NCI-H2107 treated with DMSO at 0.1 percent for 48 hours (cell line): Measurements from ENCODE around the gene TNPO3.
"Not testable (repeated sequence)": the region's sequence is repeated elsewhere in the genome, so short reads cannot be mapped to it uniquely, and the experiment has no call there.

Experiments used
- DNase-seq: peaks from one replicate; lab custom pipeline; 2025; ENCODE audit not compliant: unreplicated experiment; lab: John Stamatoyannopoulos, UW

TNPO3 gene

GRCh38 chr7:128963327-128963757 lies 91.6 kb downstream of the TNPO3 start:
- DNase-seq = no peak

DNA sequence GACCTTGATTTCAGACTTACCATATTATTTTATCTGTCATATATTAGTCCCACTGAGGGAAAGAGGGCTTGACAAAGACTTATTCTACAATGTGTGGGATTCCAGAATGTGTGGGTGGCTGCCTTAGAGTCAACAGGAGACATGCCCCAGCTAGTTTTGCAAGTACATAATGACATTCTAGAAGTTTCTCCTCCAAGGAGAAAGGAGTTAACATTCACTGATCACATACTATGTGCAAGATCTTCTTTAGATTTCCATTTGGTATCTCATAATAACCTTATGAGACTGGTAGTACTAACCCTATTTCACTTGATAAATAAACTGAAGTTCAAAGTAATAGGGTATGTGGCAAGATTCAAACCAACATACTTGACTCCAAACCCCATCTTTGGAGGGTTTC lies 92.0 kb downstream of the TNPO3 start:
- no peak for DNase-seq

DNA sequence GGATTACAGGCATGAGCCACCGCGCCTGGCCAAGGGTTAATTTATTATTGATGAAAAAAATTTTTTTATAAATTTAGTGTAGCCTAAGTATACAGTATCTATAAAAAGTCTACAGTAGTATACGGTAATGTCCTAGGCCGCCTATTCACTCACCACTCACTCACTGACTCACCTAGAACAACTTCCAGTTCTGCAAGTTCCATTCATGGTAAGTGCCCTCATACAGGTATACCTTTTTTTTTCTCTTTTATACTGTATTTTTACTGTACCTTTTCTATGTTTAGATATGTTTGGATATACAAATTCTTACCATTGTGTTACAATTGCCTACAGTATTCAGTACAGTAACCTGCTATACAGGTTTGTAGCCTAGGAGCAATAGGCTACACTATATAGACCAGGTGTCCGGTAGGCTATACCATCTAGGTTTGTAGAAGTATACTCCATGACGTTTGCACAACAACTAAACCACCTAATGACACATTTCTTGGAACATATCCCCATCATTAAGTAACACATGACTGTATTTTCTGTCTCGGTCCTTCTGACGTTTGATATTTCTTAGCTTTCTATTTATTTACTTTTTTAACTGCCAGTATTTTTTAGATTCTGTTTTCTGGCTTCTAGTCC lies 93.8 kb downstream of the TNPO3 start:
- no peak for DNase-seq

GRCh38 chr7:128959296-128959695 lies 95.6 kb downstream of the TNPO3 start:
- DNase-seq = no peak

DNA sequence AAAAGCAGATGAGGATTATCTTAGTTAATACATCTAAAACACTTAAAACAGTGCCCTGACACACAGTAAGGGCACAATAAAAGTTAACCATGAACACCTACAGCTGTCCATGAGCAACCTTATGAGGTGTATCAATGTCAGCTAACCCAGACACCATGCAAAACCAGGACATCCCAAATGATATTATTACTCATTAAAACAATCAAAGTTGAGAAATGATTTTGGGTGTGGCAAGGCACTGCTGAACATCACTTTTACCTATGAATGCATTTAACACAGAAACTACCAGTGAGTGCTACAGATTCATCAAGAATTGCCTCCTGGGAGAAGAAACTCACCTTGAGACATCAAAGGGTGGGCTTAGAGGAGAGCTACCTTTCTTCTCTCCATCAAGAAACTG lies 98.9 kb downstream of the TNPO3 start:
- DNase-seq = no peak

DNA sequence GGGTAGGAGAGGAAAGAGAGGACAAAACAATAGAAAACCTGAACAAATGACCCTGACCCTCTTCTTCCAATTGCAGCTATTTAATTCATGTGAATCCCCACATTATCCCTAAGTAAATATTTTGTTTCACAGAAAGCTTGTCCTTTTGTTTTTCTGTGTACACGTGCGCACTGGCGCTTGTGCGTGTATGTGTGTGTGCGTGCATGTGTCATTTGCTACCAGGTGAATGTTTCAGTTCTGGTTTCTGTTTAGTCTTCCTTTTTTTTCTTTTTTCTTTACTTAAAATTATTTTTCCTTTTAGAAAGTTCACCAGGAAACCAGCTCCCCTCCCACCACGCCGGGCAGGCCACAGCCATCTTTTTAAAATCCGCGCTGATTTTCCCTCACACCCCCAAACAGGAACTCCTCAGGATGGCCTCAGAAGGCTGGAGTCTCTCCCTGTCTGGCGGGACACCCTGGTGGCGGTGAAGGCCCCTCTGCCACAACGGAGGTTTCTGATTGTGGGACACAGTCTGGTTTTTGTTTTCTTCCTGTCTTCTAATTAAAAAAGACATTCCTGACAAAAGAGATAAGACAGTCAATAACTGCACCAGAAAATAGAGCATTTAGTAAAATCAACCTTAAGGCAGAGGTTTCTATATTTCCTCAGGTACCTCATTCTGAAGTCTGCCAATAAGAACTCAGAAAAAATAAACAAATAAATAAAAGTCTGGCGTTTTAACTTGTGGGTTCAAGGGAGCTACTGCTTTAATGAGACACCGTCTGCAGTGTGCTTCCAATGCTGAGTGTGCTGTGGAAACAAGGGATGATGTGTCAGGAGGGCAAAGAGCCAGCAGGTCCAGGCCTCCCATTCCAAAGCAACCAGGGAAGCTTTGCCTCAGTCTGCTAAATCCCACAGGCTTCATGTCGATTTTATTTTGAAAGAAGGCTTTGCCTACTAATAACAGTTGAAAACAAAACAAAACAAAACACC lies 99.8 kb downstream of the TNPO3 start:
- no peak for DNase-seq

GRCh38 chr7:128954150-128954549 lies 100.8 kb downstream of the TNPO3 start:
- DNase-seq = no peak

GRCh38 chr7:128951296-128951695 lies 103.6 kb downstream of the TNPO3 start:
- DNase-seq = no peak

DNA sequence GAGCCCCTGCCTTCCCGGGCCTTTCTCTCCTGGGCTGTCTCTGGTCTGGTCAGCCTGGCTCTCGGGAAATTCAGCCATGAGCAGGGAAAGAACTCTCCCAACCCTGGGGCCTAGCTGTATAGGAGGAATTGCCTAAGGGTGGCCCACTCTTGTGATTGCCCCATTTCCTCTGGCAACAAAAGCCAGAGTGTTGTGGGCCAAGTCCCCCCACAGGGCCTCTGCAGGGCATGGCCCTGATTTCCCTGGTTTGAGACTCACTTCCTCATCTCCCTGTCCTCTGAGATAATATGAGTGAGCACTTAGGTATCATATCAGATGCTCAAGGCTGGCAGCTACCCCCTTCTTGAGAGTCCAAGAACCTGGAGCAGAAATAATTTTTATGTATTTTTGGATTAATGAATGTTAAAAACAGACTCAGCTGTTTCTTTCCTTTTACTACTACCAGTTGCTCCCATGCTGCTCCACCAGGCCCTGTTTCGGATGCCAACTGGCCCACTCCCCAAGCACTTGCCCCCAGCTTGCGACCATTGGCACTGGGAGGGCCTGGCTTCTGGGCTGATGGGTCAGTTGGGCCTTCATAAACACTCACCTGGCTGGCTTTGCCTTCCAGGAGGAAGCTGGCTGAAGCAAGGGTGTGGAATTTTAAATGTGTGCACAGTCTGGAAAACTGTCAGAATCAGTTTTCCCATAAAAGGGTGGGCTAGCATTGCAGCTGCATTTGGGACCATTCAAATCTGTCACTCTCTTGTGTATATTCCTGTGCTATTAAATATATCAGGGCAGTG lies 105.7 kb downstream of the TNPO3 start:
- no peak for DNase-seq

GRCh38 chr7:128948312-128948973 lies 106.5 kb downstream of the TNPO3 start:
- DNase-seq = no peak

DNA sequence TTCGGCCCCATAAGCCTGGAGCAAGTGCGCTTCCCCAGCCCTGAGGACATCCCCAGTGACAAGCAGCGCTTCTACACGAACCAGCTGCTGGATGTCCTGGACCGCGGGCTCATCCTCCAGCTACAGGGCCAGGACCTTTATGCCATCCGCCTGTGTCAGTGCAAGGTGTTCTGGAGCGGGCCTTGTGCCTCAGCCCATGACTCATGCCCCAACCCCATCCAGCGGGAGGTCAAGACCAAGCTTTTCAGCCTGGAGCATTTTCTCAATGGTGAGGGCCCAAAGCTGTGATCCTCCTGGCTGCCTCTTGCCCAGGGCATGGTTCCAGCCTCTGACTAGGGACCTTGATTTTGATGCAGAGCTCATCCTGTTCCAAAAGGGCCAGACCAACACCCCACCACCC lies 107.1 kb downstream of the TNPO3 start:
- no peak for DNase-seq

DNA sequence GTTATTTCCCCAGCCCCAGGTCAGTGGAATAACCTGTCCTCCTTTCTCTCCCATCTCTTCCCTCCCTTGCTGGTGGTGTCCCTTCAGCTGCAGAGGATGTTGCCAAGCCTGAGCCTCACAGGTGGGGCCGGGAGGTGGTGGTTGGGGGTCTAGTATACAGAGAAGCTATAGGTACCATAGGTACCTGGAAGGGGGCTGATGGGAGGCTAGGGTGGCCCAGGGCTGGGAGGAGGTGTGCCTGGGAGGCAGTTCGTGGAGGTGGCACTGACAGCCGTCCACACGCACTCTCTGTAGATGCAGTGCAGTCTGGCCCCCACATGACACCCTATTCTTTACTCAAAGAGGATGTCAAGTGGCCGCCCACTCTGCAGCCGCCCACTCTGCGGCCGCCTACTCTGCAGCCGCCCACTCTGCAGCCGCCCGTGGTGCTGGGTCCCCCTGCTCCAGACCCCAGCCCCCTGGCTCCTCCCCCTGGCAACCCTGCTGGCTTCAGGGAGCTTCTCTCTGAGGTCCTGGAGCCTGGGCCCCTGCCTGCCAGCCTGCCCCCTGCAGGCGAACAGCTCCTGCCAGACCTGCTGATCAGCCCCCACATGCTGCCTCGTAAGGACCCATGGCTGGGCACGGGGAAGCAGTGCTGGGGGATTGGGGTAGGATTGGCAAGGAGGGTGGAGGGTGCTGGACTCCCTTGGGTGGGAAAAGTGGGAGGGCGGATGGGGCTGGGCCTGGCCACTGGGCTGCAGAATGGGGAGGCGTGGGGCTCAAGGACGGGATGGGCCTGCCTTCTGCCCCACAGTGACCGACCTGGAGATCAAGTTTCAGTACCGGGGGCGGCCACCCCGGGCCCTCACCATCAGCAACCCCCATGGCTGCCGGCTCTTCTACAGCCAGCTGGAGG lies 107.7 kb downstream of the TNPO3 start:
- no peak for DNase-seq

DNA sequence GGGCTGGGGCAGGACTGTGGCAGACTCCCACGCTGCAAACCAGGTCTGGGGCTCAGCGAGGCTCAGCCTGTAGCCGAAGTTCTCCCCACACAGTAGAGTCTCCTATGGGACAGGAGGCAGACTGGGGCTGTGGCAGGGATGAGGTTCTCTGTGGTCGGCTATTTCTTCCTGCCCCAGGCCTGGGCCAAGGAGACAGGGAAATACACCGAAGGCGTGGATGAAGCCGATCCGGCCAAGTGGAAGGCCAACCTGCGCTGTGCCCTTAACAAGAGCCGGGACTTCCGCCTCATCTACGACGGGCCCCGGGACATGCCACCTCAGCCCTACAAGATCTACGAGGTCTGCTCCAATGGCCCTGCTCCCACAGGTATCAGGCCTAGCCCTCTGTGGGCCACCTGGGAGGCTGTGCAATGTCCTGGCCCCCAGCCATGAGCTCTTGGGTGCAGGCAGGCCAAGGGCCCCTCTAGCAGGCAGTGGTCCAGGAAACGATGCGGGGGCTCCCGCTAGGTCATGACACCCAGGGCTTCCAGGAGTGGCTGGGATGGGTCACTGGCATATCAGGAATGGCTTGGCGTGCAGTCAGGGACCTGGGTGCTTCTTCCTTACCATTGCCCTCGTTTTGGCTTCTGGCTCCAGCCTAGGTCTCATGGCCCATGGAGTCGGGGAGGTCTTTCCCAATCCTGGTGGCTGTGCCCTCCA lies 109.1 kb downstream of the TNPO3 start:
- no peak for DNase-seq

DNA sequence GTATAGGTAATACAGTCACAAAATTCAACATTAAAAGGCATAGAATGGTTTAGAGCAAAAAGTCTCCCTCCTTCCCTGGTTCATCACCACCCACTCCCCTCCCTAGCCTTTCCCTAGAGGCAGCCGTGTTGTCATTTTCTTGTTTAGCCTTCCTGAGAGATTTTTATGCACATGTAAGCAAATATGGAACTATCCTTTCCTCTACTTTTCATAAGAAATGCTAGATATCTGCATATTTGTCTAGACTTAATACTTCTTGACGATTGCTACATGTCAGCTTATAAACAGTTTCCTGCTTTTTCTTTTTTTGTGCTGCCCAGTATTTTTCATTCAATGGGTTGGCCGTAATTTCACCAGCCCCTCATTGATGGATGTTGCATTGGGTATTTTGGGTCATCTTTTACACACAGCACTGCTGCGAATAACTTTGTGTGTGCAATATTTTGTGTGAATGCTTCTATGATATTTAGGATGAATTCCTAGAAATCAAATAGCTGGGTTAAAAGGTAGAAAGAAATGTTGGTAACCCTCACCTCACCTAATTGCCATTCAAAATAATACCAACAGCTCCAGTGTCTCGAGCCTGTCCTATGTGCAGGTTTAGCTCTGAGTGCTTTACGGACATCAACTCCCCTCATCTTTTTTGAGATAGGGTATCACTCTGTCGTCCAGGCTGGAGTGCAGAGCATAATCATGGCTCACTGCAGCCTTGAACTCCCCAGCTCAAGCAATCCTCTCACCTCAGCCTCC lies 110.2 kb downstream of the TNPO3 start:
- DNase-seq = no peak

- not testable (repeated sequence) for DNase-seq
Observed at GRCh38 chr7:128943251-128943650, 111.7 kb downstream of the TNPO3 start.

DNA sequence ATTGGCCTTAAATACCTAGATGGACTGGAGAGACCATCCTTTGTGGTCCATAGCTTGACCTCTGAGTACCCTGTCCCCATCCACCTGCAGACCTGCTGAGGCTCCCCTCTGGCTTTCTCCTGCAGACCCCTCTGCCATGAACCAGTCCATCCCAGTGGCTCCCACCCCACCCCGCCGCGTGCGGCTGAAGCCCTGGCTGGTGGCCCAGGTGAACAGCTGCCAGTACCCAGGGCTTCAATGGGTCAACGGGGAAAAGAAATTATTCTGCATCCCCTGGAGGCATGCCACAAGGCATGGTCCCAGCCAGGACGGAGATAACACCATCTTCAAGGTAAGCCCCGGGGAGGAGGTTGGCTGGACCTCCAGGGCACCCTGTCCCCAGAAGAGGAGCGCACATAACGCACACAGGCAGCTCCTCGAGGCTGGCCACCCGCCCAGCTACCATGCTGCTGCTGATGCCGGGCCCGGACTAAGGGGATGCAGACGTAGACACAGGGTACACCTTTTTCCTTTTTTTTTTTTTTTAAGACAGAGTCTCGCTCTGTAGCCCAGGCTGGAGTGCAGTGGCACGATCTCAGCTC lies 112.9 kb downstream of the TNPO3 start:
- no peak for DNase-seq

GRCh38 chr7:128941323-128941890 lies 113.5 kb downstream of the TNPO3 start:
- DNase-seq = no peak
